HL-60 (cell line): ENCODE measurements around the gene AFAP1L2.

Experiments used
- DNase-seq, 2 experiments: peaks; one replicate each; pipeline ENCODE4 v3.0.0-alpha.2; 2010 to 2020; ENCODE audit warnings: low read depth in 1 of 2, low spot score in 1 of 2
- H3K27ac ChIP-seq: fragments of 250-450 bp; sonication (Bioruptor Pico); replicated peaks from 2 replicates; pipeline ENCODE4 v1.5.1; 2020; ENCODE audit warnings: mild to moderate bottlenecking, moderate library complexity
- H3K27me3 ChIP-seq: fragments of 250-450 bp; sonication (Bioruptor Pico); 2 replicates; pipeline ENCODE4 v1.5.1; 2021; ENCODE audit warnings: mild to moderate bottlenecking, moderate library complexity; ENCODE audit not compliant: insufficient read depth, poor library complexity, severe bottlenecking
- H3K4me3 ChIP-seq: replicated peaks from 2 replicates; pipeline ENCODE4 v1.5.1; 2011; ENCODE audit warnings: mild to moderate bottlenecking, control low read depth, low read length; ENCODE audit not compliant: insufficient read depth
- CTCF ChIP-seq: IDR thresholded peaks from one replicate; pipeline ENCODE4 v1.5.1; 2011; ENCODE audit warnings: low read length, control low read depth, inconsistent platforms; ENCODE audit not compliant: insufficient read depth
- GABPA ChIP-seq: IDR thresholded peaks from 2 replicates; pipeline ENCODE4 v1.6.1; 2012; ENCODE audit warnings: low read depth
- POLR2AphosphoS5 ChIP-seq: IDR thresholded peaks from 2 replicates; pipeline ENCODE4 v1.6.1; 2012; ENCODE audit warnings: low read depth
- REST ChIP-seq: IDR thresholded peaks from 2 replicates; pipeline ENCODE4 v1.6.1; 2012; ENCODE audit warnings: low read depth; ENCODE audit not compliant: insufficient replicate concordance
- SPI1 ChIP-seq: IDR thresholded peaks from 2 replicates; pipeline ENCODE4 v1.6.1; 2012; ENCODE audit warnings: low read depth, mild to moderate bottlenecking, borderline replicate concordance

AFAP1L2 gene

GRCh38 chr10:114246679-114247305 is 157.5 kb downstream of the AFAP1L2 start:
- TF ChIP-seq REST = no peak
- TF ChIP-seq POLR2AphosphoS5 = no peak
- no peak for TF ChIP-seq GABPA
- no peak for TF ChIP-seq SPI1
- no peak for TF ChIP-seq CTCF
- no peak overlapping the region for H3K4me3 ChIP-seq
- no peak for DNase-seq
- no peak overlapping the region for H3K27ac ChIP-seq
- H3K27me3 ChIP-seq = peaks cover 2% of the 10 kb centered on the region

DNA sequence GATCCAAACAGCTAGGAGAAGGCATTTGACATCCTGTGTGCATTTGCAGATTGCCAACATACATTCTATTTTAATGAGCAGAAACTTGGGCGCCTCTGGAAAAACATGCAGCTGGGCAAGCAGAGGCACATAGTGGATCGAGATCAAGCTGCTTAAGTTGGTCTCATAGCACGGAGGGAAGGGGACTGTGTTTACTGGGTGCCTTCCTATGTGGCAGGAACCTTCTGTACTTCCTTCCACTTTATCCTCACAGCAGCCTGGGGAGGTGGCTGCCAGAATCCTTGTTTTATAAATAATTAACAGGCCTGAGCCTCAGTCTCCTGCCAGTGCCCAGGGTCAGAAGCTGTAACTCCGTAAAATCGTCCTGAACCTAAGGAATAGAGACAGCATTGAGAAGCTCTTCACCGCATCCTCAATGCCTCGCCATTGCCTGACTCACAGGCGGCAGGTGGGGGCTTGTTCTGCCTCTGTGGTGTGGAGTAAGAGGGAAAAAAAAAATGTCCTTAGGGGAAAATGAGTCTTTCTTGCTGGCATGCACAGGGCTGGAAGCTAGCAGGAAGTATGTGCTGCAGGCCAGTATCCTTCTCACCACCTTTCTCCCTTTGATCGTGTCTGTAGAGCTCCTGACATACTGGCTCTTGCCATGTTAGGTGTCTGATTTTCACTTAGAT is 159.0 kb downstream of the AFAP1L2 start:
- peaks cover 12% of the 10 kb centered on the region for H3K27me3 ChIP-seq
- DNase-seq = no peak

More for the DNA sequence above, 159.0 kb downstream of the AFAP1L2 start:
- Histone ChIP-seq H3K27ac (no peak overlapping the region), H3K4me3 (no peak overlapping the region)
- no peak for TF ChIP-seq GABPA
- TF ChIP-seq REST = no peak
- no peak for TF ChIP-seq SPI1
- TF ChIP-seq CTCF = no peak
- no peak for TF ChIP-seq POLR2AphosphoS5
